Measurements from ENCODE around the gene OR5AK2. TPM values are rescaled to one million over a fixed set of nuclear protein-coding genes. Genes with fewer than 3 reads are reported as not detected.

Gene OR5AK2
- total and polyA plus RNA-seq, 2 of the 13 experiments (the other 11 are each of a cell fraction or from before 2014, with no cell fraction given), result not detected

DNA sequence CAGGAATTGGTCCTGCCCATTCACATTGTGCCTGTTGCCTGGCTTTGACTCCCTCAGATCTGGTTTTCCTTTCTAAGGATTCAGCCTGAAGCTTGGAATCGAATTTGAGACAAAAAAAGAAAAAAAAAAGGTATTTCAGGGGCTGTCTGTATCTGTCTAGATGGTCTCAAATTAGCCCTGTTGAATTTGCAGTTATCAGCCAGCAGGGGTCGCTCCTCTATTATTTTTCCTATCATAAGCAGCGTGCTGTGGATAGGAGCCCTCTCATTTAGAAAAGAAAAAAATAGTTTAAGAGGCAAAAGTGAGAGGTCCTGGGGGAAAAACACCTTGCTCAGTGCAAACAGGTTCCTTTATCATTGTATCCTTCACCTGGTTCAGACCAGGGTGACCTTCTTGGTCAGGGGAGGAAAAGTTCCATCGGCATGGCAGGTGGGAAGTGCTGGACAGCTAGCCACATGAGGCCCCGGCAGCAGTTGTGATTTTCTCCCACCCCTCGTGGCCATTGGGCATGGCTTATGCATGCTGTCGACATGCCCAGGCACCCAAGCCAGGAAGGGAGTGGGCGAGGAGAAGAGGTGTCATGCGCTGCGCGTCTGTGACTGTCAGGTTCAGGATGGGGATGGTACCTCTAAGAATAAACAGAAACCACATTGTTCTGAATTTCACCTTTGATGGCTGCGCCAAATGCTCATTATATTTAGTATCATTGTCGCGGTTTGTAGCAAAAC lies 13.1 kb downstream of the OR5AK2 start:
- no peaks in the 10 kb centered on the region for H3K79me2 ChIP-seq (ENCODE audit: insufficient read depth, low read length)
- H3K4me2 ChIP-seq (ENCODE audit: low read depth, low read length), result no peak overlapping the region
- BruUV-seq (replicated peaks), result no TSS peak
- TF ChIP-seq, protein P1, sequence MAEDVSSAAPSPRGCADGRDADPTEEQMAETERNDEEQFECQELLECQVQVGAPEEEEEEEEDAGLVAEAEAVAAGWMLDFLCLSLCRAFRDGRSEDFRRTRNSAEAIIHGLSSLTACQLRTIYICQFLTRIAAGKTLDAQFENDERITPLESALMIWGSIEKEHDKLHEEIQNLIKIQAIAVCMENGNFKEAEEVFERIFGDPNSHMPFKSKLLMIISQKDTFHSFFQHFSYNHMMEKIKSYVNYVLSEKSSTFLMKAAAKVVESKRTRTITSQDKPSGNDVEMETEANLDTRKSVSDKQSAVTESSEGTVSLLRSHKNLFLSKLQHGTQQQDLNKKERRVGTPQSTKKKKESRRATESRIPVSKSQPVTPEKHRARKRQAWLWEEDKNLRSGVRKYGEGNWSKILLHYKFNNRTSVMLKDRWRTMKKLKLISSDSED (CRISPR knock-in tag; IDR thresholded peaks at IDR 0.05), result no peak
- TF ChIP-seq FOXO4 (CRISPR knock-in tag; conservative IDR thresholded peaks at IDR 0.05) (no peak), HDAC1 (CRISPR knock-in tag; IDR thresholded peaks at IDR 0.05) (no peak), EZH2 (conservative IDR thresholded peaks at IDR 0.05; ENCODE audit: low read depth, low read length) (no peak), FOXJ3 (CRISPR knock-in tag; IDR thresholded peaks at IDR 0.05; ENCODE audit: borderline replicate concordance) (no peak), HMG20B (CRISPR knock-in tag; conservative IDR thresholded peaks at IDR 0.05) (no peak), FOXM1 (CRISPR knock-in tag; IDR thresholded peaks at IDR 0.05) (no peak), ZEB1 (IDR thresholded peaks at IDR 0.05; ENCODE audit: insufficient replicate concordance, low read depth) (no peak), JUN (CRISPR knock-in tag; IDR thresholded peaks at IDR 0.05) (no peak), NCOA1 (CRISPR knock-in tag; IDR thresholded peaks at IDR 0.05) (no peak), ZNF256 (CRISPR knock-in tag; conservative IDR thresholded peaks at IDR 0.05) (no peak), ZNF17 (CRISPR knock-in tag; IDR thresholded peaks at IDR 0.05) (no peak), NR1H2 (CRISPR knock-in tag; IDR thresholded peaks at IDR 0.05; ENCODE audit: borderline replicate concordance, low read depth) (no peak), ZFP62 (CRISPR knock-in tag; IDR thresholded peaks at IDR 0.05) (no peak), CCDC6 (CRISPR knock-in tag; IDR thresholded peaks at IDR 0.05) (no peak), ZNF660 (CRISPR knock-in tag; IDR thresholded peaks at IDR 0.05; ENCODE audit: borderline replicate concordance, low read depth) (no peak)
- TF ChIP-seq, protein P2, sequence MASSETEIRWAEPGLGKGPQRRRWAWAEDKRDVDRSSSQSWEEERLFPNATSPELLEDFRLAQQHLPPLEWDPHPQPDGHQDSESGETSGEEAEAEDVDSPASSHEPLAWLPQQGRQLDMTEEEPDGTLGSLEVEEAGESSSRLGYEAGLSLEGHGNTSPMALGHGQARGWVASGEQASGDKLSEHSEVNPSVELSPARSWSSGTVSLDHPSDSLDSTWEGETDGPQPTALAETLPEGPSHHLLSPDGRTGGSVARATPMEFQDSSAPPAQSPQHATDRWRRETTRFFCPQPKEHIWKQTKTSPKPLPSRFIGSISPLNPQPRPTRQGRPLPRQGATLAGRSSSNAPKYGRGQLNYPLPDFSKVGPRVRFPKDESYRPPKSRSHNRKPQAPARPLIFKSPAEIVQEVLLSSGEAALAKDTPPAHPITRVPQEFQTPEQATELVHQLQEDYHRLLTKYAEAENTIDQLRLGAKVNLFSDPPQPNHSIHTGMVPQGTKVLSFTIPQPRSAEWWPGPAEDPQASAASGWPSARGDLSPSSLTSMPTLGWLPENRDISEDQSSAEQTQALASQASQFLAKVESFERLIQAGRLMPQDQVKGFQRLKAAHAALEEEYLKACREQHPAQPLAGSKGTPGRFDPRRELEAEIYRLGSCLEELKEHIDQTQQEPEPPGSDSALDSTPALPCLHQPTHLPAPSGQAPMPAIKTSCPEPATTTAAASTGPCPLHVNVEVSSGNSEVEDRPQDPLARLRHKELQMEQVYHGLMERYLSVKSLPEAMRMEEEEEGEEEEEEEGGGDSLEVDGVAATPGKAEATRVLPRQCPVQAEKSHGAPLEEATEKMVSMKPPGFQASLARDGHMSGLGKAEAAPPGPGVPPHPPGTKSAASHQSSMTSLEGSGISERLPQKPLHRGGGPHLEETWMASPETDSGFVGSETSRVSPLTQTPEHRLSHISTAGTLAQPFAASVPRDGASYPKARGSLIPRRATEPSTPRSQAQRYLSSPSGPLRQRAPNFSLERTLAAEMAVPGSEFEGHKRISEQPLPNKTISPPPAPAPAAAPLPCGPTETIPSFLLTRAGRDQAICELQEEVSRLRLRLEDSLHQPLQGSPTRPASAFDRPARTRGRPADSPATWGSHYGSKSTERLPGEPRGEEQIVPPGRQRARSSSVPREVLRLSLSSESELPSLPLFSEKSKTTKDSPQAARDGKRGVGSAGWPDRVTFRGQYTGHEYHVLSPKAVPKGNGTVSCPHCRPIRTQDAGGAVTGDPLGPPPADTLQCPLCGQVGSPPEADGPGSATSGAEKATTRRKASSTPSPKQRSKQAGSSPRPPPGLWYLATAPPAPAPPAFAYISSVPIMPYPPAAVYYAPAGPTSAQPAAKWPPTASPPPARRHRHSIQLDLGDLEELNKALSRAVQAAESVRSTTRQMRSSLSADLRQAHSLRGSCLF (CRISPR knock-in tag; IDR thresholded peaks at IDR 0.05; ENCODE audit: borderline replicate concordance), result no peak
- H3K36me3 ChIP-seq (replicated peaks in 1 of 2; ENCODE audit: control insufficient read depth in 1 of 2, insufficient read depth in 2 of 2, low read length in 2 of 2), result no peaks in the 10 kb centered on the region
- 38% methylated on average over 13 of the region's 14 CpGs for whole genome bisulfite sequencing (ENCODE audit: low lambda C conversion rate)
- H4K20me1 ChIP-seq (ENCODE audit: insufficient read depth, low read length), result no peaks in the 10 kb centered on the region
- intact Hi-C loops (cut with micrococcal nuclease; ENCODE audit: unreplicated experiment), result no loop called here
- no peak overlapping the region for H3K9ac ChIP-seq (ENCODE audit: insufficient read depth, low read depth, low read length)
- H3K4me1 ChIP-seq (ENCODE audit: insufficient read depth, low read length), result no peaks in the 10 kb centered on the region
- no peak overlapping the region for H2AFZ ChIP-seq (ENCODE audit: low read length)
- no peak overlapping the region for H3K4me3 ChIP-seq (replicated peaks in 1 of 3; ENCODE audit: insufficient read depth in 1 of 3, low read depth in 2 of 3, low read length in 3 of 3)
- H3K9me3 ChIP-seq (ENCODE audit: low read length), result peaks cover 24% of the 10 kb centered on the region
- POLR2A ChIA-PET, result no interaction called here
- DNase-seq (ENCODE audit: low spot score), result no peak
- H3K27me3 ChIP-seq (ENCODE audit: control insufficient read depth in 1 of 2, insufficient read depth in 2 of 2, low read length in 2 of 2), result no peaks in the 10 kb centered on the region
- FAIRE-seq, result no peak
- ATAC-seq, result no peak
- CTCF ChIA-PET (ENCODE audit: low intra/inter-chr PET ratio, low total read pairs), result interaction anchor here (0.6 kb wide), 1 partner anchor 194 kb away, joined by 3 read pairs; no protein-coding TSS in a partner anchor
- in situ Hi-C loops (cut with HindIII; ENCODE audit: extremely low pct_ligation_motif_present, low pct_unique_long_range_greater_than_20kb), result no loop called here
- no peak overlapping the region for H3K27ac ChIP-seq (ENCODE audit: extremely low read length, insufficient read depth, low read length)

Data from HepG2 (cell line).